GM10248 (cell line): ENCODE results near the gene LOXHD1.

Experiments
- CTCF ChIA-PET: fragments of 300-600 bp; sonication (Branson Sonifier 250); formaldehyde crosslinking; extraction: SDS; loops from one replicate; lab custom pipeline; 2021; ENCODE audit warnings: antibody characterized with exemption; lab: Yijun Ruan, JAX
- POLR2A ChIA-PET: fragments of 350-650 bp; sonication (Branson Sonifier 250); formaldehyde crosslinking; extraction: SDS; loops from one replicate; lab custom pipeline; 2020; ENCODE audit warnings: antibody characterized with exemption; lab: Yijun Ruan, JAX
- DNase-seq: peaks from one replicate; pipeline ENCODE4 v3.0.0; 2012; ENCODE audit errors: extremely low spot score
- TF ChIP-seq, protein P1 (sequence below): IDR thresholded peaks from 2 replicates; pipeline ENCODE4 v1.5.1; 2012; ENCODE audit warnings: mild to moderate bottlenecking, low read depth; ENCODE audit errors: extremely low read depth, missing control alignments, control extremely low read depth

Gene LOXHD1

GRCh38 chr18:46482831-46483230 lies 174.2 kb downstream of the LOXHD1 start:
- CTCF ChIA-PET: interaction anchor here (0.9 to 2.9 kb wide), 5 partner anchors 16 to 336 kb away, joined by 3 to 17 read pairs (median 3); a partner anchor contains a TSS
- POLR2A ChIA-PET: no interaction called here
- TF ChIP-seq, protein P1, sequence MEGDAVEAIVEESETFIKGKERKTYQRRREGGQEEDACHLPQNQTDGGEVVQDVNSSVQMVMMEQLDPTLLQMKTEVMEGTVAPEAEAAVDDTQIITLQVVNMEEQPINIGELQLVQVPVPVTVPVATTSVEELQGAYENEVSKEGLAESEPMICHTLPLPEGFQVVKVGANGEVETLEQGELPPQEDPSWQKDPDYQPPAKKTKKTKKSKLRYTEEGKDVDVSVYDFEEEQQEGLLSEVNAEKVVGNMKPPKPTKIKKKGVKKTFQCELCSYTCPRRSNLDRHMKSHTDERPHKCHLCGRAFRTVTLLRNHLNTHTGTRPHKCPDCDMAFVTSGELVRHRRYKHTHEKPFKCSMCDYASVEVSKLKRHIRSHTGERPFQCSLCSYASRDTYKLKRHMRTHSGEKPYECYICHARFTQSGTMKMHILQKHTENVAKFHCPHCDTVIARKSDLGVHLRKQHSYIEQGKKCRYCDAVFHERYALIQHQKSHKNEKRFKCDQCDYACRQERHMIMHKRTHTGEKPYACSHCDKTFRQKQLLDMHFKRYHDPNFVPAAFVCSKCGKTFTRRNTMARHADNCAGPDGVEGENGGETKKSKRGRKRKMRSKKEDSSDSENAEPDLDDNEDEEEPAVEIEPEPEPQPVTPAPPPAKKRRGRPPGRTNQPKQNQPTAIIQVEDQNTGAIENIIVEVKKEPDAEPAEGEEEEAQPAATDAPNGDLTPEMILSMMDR: no peak
- no peak for DNase-seq

DNA sequence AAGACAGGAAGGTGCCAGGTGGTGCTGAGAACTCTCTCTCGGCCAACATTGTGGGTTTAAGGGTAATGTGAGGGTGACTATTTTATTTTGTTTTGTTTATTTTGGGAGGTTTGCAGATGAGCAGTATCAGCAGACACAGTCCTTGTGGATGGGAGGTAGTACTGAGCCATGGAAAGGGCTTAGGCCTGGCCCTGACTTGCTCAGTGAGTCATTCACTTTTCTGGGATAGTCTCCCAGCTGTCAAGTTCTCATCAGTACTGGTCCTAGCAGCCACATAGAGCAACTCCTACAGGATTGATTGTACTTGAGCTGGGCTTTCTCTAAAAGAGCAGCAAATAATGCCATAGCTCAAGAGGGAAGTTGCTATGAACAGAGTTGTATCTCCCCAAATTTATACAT lies 175.2 kb downstream of the LOXHD1 start:
- ChIA-PET CTCF (interaction anchor here (0.9 to 2.9 kb wide), 7 partner anchors 13 to 759 kb away, joined by 3 to 17 read pairs (median 3); a partner anchor contains a TSS), POLR2A (no interaction called here)
- TF ChIP-seq, protein P1: no peak
- no peak for DNase-seq

GRCh38 chr18:46481048-46481846 lies 175.8 kb downstream of the LOXHD1 start:
- TF ChIP-seq, protein P1: peak; percentile 43
- peak; percentile 42 for DNase-seq
- POLR2A ChIA-PET: no interaction called here
- CTCF ChIA-PET: interaction anchor here (1.1 to 2.9 kb wide), 6 partner anchors 12 to 758 kb away, joined by 3 to 17 read pairs (median 3); no protein-coding TSS in a partner anchor

DNA sequence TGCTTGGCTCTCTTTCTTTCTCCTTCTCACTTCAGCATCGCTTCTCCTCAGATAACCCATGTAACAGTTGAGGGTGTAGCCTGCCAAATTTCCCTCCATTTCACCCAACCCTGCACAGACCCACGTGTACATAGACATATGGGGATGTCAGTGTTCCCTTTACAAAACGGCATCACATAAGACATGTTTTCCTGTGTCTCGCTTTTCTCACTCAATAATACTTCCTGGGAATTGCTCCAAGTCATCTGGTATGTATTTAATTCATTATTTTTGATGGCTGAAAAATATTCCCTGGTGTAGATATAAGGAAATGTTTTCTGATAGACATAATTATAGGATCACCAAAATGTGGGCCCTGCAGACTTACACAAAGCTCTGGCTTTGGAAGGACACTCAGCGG lies 176.8 kb downstream of the LOXHD1 start:
- CTCF ChIA-PET: interaction anchor here (1.1 to 1.5 kb wide), 2 partner anchors 14 to 74 kb away, joined by 3 read pairs; no protein-coding TSS in a partner anchor
- POLR2A ChIA-PET: no interaction called here
- no peak for DNase-seq
- TF ChIP-seq, protein P1: no peak

DNA sequence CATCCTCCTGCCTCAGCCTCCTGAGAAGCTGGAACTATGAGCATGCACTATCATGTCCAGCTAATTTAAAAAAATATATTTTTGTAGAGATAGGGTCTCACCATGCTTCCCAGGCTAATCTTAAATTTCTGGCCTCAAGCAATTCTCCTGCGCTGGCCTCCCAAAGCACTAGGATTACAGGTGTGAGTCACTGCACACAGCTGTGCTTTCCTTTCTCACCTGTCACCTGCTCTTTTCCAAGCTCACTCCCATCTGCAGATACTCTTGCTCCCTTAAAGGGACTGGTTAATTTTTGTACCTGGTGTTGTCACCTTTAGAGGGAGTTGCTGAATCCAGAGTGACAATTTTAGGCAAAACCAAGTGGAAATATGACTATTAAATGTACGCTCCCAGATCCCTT lies 178.2 kb downstream of the LOXHD1 start:
- ChIA-PET CTCF (interaction anchor here (1.3 to 1.9 kb wide), 3 partner anchors 11 to 197 kb away, joined by 3 to 6 read pairs (median 3); no protein-coding TSS in a partner anchor), POLR2A (no interaction called here)

GRCh38 chr18:46477425-46478011 lies 179.5 kb downstream of the LOXHD1 start:
- TF ChIP-seq, protein P1: no peak
- no peak for DNase-seq
- ChIA-PET POLR2A (no interaction called here), CTCF (interaction anchor here (1.3 kb wide), 2 partner anchors 11 to 12 kb away, joined by 3 read pairs; no protein-coding TSS in a partner anchor)

More for the DNA sequence above, 178.2 kb downstream of the LOXHD1 start:
- no peak for DNase-seq
- TF ChIP-seq, protein P1: no peak
